ENCODE data around the gene FBXO8. TPM values are rescaled to one million over a fixed set of nuclear protein-coding genes. Genes with fewer than 3 reads are reported as not detected.
"Not testable (repeated sequence)": the region's sequence is repeated elsewhere in the genome, so short reads cannot be mapped to it uniquely, and the experiment has no call there.

The FBXO8 gene
- total and polyA plus RNA-seq, 10 donors: 9.7 to 38.4 (median 26.8) TPM

DNA sequence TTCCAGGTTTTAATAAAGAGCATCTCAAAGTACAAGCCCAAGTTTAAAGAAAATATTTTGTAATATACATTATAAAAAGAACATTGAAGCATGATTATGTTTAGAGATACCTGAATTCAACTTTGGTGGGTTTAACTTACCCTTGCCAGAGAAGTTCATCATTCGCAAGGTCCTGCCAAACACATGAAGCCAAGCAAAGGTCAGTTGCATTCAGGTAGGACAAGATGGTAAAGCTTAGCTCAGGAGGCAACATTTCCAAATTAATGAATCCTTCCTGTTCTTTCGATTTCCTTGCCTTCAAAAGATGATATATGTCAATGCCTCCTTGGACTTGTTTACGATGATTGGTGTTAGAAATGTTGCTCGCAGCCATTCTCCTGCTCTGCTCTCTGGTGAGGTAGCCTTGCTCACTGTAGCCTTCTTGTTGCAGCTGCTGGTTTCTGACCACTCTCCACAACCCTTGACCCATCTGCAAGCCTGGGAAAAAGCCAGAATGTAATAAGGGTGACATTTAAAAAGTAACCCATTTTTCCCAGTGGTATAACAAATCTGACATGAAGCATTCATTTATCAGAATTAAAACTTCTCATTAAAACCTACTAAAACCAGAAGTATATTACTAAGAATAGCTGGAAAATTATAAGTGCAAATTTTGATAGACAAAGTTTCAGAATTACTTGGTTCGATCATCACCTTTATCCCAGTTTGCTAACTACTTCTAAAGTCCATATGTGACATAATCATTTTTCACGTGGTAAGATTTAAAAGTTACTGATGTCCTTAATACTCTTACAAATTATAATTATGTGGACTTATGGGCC, 20.6 kb downstream of the FBXO8 start:
- no peak overlapping the region for H3K4me3 ChIP-seq
- H3K9me3 ChIP-seq: no peaks in the 10 kb centered on the region
- no peak for DNase-seq
- H3K36me3 ChIP-seq: peaks cover 0 to 47% (median 4%) of the 10 kb centered on the region in 6 donors
- no peaks in the 10 kb centered on the region for H3K27me3 ChIP-seq (replicated peaks in 1 of 7)
- H3K27ac ChIP-seq: no peak overlapping the region
- 83 to 92% (median 90%) methylated on average over 6 of the region's 6 CpGs for WGBS, 5 donors
- H3K4me1 ChIP-seq: peaks cover 0 to 50% (median 16%) of the 10 kb centered on the region in 6 donors
- intact Hi-C loops (cut with DNase I; ENCODE audit: low total_unique reads): no loop called here
- TF ChIP-seq, protein P1, sequence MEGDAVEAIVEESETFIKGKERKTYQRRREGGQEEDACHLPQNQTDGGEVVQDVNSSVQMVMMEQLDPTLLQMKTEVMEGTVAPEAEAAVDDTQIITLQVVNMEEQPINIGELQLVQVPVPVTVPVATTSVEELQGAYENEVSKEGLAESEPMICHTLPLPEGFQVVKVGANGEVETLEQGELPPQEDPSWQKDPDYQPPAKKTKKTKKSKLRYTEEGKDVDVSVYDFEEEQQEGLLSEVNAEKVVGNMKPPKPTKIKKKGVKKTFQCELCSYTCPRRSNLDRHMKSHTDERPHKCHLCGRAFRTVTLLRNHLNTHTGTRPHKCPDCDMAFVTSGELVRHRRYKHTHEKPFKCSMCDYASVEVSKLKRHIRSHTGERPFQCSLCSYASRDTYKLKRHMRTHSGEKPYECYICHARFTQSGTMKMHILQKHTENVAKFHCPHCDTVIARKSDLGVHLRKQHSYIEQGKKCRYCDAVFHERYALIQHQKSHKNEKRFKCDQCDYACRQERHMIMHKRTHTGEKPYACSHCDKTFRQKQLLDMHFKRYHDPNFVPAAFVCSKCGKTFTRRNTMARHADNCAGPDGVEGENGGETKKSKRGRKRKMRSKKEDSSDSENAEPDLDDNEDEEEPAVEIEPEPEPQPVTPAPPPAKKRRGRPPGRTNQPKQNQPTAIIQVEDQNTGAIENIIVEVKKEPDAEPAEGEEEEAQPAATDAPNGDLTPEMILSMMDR (IDR thresholded peaks at IDR 0.05 in 8 of 11, conservative IDR thresholded peaks at IDR 0.05 in 3 of 11): no peak
- TF ChIP-seq POLR2A (IDR thresholded peaks at IDR 0.05): no peak
- TF ChIP-seq POLR2AphosphoS5 (IDR thresholded peaks at IDR 0.05): no peak

DNA sequence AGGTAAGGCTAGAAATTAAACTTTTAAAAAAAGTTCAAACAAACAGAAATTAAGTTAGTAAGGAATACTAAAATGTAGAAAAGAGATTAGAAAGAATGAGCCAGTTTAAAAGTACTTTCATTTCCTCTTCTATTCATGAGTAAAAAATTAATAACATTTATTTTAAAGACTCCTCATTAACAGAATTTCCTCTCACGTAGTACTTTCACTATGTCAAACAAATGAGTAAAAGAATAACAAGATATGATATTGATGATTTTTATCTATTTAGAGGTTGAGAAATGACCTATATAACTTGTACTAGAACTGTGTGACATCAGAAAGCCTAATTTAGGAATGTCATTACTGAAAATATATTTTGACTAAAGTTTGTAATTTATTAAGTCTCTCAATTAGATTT, 22.0 kb downstream of the FBXO8 start:
- H3K27me3 ChIP-seq (replicated peaks in 1 of 7); intact Hi-C loops (cut with DNase I; ENCODE audit: low total_unique reads); H3K4me3 ChIP-seq; H3K9me3 ChIP-seq; H3K27ac ChIP-seq; DNase-seq: not testable (repeated sequence)
- H3K36me3 ChIP-seq: peaks cover 0 to 61% (median 7%) of the 10 kb centered on the region in 6 donors
- 33 to 59% (median 47%) methylated on average over 1 of the region's 1 CpG for WGBS, 5 donors
- peaks cover 0 to 42% (median 15%) of the 10 kb centered on the region in 6 donors for H3K4me1 ChIP-seq

DNA sequence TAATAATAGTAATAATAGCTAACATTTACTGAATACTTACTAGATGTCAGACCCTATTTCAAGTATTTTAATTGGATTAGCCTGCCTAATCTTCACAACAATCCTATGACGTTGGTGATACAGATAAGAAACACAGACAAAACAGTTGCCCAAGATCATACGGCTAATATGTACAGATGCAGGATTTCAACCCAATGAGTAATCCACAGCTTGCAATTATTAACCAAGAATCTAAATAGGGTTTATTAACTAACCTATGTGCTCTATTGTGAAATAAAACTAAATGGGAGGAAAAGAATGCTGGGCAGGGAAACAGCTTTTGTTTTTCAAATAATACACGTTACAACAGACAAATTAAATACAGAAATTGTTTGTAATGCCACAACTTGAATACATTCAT, 23.4 kb downstream of the FBXO8 start:
- DNase-seq: no peak
- Histone ChIP-seq H3K4me3 (no peak overlapping the region), H3K27me3 (replicated peaks in 1 of 7) (no peaks in the 10 kb centered on the region), H3K9me3 (no peaks in the 10 kb centered on the region), H3K4me1 (peaks cover 0 to 36% (median 9%) of the 10 kb centered on the region in 6 donors), H3K36me3 (peaks cover 0 to 72% (median 10%) of the 10 kb centered on the region in 6 donors), H3K27ac (no peak overlapping the region)
- WGBS, 5 donors: 49 to 57% (median 54%) methylated on average over 3 of the region's 3 CpGs
- intact Hi-C loops (cut with DNase I; ENCODE audit: low total_unique reads): no loop called here
- TF ChIP-seq POLR2A (IDR thresholded peaks at IDR 0.05): no peak
- TF ChIP-seq, protein P1 (IDR thresholded peaks at IDR 0.05 in 8 of 11, conservative IDR thresholded peaks at IDR 0.05 in 3 of 11): no peak

DNA sequence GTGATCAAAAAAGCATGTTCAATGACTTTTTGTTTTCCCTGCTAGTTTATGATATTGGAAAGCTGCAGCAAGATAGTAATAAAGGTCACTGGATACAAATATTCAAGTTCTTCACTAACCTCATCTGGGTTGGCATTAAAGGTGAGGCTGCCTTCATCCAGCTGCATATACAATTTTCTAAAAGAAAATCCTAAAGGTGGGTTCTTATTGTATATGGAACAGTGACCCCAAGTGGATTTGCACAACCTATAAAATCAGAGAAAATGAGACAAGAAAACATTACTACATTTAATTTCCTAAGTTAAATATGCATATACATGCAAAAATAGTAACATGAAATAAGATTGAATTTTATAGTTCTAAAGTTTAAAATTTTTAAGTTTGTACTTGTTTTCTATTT, 23.9 kb downstream of the FBXO8 start:
- H3K27me3 ChIP-seq (replicated peaks in 1 of 7): no peaks in the 10 kb centered on the region
- H3K9me3 ChIP-seq: no peaks in the 10 kb centered on the region
- DNase-seq: no peak
- H3K27ac ChIP-seq: no peak overlapping the region
- H3K4me3 ChIP-seq: no peak overlapping the region
- intact Hi-C loops (cut with DNase I; ENCODE audit: low total_unique reads): no loop called here
- H3K36me3 ChIP-seq: peaks cover 0 to 77% (median 10%) of the 10 kb centered on the region in 6 donors
- peaks cover 0 to 36% (median 9%) of the 10 kb centered on the region in 6 donors for H3K4me1 ChIP-seq
- TF ChIP-seq, protein P1 (IDR thresholded peaks at IDR 0.05 in 8 of 11, conservative IDR thresholded peaks at IDR 0.05 in 3 of 11): no peak
- TF ChIP-seq POLR2AphosphoS5 (IDR thresholded peaks at IDR 0.05) (no peak), POLR2A (IDR thresholded peaks at IDR 0.05) (no peak)

Measured in spleen (tissue), 11 donors.